AG04449 (cell line): ENCODE results near the gene BMF.
"Not testable (repeated sequence)": the region's sequence is repeated elsewhere in the genome, so short reads cannot be mapped to it uniquely, and the experiment has no call there.

Experiments used
- CTCF ChIA-PET: fragments of 350-600 bp; formaldehyde crosslinking; extraction: SDS; loops from one replicate; lab custom pipeline; 2021; ENCODE audit warnings: antibody characterized with exemption; lab: Yijun Ruan, JAX
- POLR2A ChIA-PET: fragments of 400-600, 350-600 bp; formaldehyde crosslinking; extraction: SDS; loops from one replicate; lab custom pipeline; 2020; ENCODE audit warnings: antibody characterized with exemption, inconsistent platforms; lab: Yijun Ruan, JAX
- DNase-seq: peaks from one replicate; pipeline ENCODE4 v3.0.0-alpha.2; 2010; ENCODE audit warnings: low read depth, low spot score
- H3K4me3 ChIP-seq: 2 replicates; pipeline ENCODE4 v1.5.1; 2011; ENCODE audit warnings: low read depth, mild to moderate bottlenecking, control low read depth, low read length
- CTCF ChIP-seq: IDR thresholded peaks from one replicate; pipeline ENCODE4 v1.5.1; 2011; ENCODE audit warnings: mild to moderate bottlenecking, moderate library complexity, low read length, control low read depth, inconsistent platforms; ENCODE audit not compliant: insufficient read depth; ENCODE audit errors: missing control alignments

The BMF gene

GRCh38 chr15:40136470-40137302, 28.0 kb upstream of the BMF start:
- ChIA-PET CTCF (no interaction called here), POLR2A (no interaction called here)
- no peak for TF ChIP-seq CTCF
- H3K4me3 ChIP-seq = no peak overlapping the region
- DNase-seq = no peak

- POLR2A ChIA-PET, CTCF ChIA-PET: not testable (repeated sequence)
Observed at GRCh38 chr15:40135846-40136450, 27.3 kb upstream of the BMF start.

GRCh38 chr15:40134885-40135284, 26.2 kb upstream of the BMF start:
- ChIA-PET POLR2A (no interaction called here), CTCF (no interaction called here)

More at GRCh38 chr15:40135846-40136450, 27.3 kb upstream of the BMF start:
- not testable (repeated sequence) for DNase-seq, H3K4me3 ChIP-seq

GRCh38 chr15:40133544-40133943, 24.9 kb upstream of the BMF start:
- no peak for TF ChIP-seq CTCF
- DNase-seq = no peak
- no peak overlapping the region for H3K4me3 ChIP-seq
- POLR2A ChIA-PET = no interaction called here
- CTCF ChIA-PET = no interaction called here

More at GRCh38 chr15:40134885-40135284, 26.2 kb upstream of the BMF start:
- TF ChIP-seq CTCF = no peak
- no peak for DNase-seq
- H3K4me3 ChIP-seq = no peak overlapping the region

GRCh38 chr15:40130799-40131502, 22.3 kb upstream of the BMF start:
- no peak for DNase-seq
- no peak for TF ChIP-seq CTCF
- ChIA-PET POLR2A (no interaction called here), CTCF (no interaction called here)
- no peak overlapping the region for H3K4me3 ChIP-seq

GRCh38 chr15:40130118-40130517, 21.4 kb upstream of the BMF start:
- TF ChIP-seq CTCF = no peak
- CTCF ChIA-PET = no interaction called here
- POLR2A ChIA-PET = no interaction called here
- DNase-seq = no peak
- H3K4me3 ChIP-seq = no peak overlapping the region
